ENCODE data around the gene FMN2. TPM values are rescaled to one million over a fixed set of nuclear protein-coding genes. Genes with fewer than 3 reads are reported as not detected.

FMN2 gene
- polyA plus RNA-seq (ENCODE audit: insufficient read length), result 0.52 TPM

DNA sequence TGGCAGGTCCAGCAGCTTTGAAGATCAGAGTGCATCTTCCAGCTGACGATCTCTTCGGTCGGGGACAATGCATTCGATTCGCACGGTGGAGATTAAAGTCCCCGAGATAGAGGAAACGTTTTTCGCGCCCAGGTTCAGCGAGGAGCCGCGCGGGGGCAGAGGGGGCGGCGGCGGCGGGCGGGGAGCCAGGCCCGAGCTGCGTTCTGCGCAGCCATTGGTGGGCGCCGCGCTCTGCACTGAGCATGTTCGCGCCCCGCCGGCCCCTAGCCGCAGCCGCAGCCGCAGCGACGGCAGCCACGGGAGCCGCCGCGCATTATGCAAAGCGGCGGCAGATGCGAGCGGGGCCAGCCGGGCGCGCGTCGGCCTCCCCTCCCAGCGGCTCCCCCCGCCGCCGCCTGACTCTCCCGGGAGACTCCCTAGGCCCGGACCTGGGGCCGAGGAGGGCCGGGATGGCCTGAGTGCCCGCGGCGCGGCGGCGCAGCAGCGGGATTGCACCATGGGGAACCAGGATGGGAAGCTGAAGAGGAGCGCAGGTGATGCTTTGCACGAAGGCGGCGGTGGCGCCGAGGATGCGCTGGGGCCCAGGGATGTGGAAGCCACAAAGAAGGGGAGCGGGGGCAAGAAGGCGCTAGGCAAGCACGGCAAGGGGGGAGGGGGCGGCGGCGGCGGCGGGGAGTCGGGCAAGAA is at the start of gene FMN2:
FMN2 (plus strand) TSS at position 270 of the 687 bp plus-strand sequence; CDS start at position 497, 227 bp downstream.
- no peak for DNase-seq (ENCODE audit: low read depth)

DNA sequence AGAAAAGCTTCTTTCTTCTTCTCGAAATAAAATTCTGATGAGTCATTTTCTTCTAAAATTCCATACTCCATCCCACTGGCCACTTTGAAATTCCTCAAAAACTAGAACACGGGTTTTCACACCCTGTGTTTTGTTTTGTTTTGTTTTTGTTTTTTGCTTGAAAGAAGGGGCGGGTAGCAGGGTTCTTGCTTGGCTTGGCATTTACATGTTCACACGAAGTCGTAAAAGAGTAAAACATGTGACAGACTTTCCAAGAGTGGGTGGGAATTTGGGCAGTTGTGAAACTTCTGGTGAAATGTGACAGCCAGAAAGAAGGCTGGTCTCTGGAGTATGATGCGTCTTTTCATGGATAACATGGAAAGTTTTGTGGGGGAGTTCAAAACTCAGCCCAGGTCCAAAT is 47.1 kb upstream of the FMN2 start:
- no peak for DNase-seq (ENCODE audit: low read depth)

DNA sequence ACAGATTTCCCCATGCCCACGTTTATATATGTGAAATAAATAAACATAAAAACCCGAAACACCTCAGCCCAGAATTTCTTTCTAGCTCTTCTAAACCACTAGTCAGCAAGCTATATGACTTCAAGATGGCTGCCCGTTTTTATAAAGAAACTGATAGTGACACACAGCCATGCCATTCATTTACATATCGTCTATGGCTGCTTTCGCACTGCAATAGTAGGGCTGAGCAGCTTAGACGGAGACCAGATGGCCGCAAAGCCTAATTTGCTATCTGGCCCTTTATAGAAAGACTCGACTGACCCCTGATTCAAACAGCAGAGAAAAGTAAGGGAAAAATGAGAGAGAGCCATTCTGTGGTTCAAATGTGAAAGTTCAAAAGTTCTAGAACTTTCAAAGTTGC is 45.7 kb upstream of the FMN2 start:
- DNase-seq (ENCODE audit: low read depth), result no peak

DNA sequence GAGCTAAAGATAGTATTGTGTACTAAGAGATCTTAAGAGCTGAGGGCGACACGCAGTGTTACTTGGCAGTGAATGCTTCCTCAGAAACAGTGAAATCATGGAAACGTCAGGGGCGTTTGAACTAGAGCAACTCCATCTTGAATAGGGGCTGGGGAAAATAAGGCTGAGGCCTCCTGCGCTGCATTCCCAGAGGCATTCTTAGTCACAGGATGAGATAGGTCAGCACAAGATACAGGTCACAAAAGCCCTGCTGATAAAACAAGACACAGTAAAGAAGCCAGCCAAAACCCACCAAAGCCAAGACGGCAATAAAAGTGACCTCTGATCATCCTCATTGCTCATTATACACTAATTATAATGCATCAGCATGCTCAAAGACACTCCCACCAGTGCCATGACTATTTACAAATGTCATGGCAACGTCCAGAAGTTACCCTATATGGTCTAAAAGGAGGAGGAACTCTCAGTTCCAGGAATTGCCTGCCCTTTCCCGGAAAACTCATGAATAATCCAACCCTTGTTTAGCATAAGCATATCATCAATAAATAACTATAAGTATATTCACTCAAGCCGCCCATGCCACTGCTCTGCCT is 37.5 kb upstream of the FMN2 start:
- no peak for DNase-seq (ENCODE audit: low read depth)

DNA sequence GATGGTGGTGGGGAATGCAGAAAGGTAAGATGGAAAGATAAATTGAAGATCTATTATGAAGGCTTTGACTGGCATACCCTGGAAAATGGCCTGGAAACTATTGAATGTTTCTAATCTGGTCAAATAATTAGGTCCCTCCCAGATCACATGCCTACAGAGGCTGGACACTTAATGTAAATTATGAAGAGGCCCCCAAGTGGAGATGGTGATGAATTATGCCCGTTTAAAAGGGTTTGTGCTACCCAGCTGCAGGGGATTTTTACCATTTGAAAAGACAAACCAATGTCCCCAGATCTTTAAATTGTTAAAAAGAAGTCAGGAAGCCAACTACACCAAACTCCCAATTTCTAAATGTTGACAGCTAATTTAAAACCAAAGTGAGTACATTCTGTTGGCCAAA is 35.7 kb upstream of the FMN2 start:
- DNase-seq (ENCODE audit: low read depth), result no peak

DNA sequence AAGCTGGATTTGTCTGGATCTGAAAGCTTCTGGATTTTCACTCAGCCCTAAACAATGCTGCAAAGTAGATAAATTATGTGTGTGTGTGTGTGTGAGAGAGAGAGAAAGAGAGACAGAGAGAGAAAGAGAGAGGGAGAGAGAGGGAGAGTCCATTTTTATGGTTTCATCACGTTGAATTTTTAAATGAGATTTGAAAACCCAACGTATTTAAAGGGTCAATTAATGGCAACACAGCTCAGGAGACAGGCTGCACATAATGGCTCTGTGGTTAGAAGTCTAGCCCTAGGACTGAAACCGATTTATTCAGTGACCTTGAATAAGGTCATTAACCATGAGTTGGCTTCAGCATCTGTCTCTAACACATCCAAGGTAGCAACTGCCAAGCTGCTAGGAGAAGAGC is 35.3 kb upstream of the FMN2 start:
- no peak for DNase-seq (ENCODE audit: low read depth)

DNA sequence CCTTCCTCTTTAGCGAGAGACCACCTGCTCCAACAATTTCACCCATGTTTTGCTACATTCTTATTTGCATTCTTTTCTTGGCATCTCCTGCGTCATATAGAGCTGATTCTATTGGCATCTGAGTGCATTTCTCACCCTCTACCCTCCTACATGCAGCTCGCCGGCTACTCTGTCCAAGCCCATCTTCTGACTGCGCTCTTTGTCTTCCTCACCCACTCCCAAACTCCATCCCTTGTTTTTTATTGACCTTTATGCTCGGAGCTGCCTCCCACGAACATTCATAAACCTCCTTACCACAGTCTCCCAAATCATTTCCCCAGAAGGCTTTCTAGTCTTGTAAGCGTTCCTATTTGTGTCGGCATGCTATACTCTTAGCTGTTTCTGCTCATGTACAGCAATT is 33.6 kb upstream of the FMN2 start:
- DNase-seq (ENCODE audit: low read depth), result no peak

DNA sequence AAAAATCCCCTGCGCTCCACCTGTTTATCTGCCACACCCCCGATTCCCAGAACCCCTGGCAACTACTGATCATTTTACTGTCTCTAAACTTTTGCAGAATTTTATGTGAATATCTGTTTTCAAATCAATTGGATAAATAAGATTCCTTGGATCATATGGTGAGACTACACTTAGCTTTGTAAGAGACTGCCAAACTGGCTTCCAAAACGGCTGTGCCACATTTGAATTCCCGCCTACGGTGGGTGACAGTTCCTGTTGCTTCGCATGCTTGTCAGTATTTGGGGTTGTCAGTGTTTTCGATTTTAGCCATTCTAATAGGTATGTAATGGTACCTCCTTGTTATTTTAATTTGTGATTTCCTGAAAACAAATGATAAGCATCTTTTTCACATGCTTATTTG is 22.7 kb upstream of the FMN2 start:
- DNase-seq (ENCODE audit: low read depth), result no peak

DNA sequence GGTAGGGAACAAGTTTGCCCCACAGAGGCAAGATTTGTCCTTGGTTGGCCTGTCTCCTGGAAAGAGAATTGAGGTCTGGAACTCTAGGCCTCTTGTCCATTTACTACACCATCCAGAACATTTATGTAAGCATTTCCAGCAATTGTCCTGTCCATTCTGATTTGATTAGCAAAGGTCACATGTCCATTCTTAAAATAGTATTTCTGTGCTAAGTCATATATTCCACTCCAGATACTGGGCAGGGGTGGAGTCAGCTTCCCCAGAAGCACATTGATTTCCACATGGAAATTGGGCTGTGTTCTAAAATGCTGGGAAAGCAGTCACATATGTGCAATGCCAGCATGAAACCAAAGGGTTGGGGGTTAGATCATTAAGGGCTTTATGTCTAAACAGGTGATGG is 21.5 kb upstream of the FMN2 start:
- DNase-seq (ENCODE audit: low read depth), result no peak

DNA sequence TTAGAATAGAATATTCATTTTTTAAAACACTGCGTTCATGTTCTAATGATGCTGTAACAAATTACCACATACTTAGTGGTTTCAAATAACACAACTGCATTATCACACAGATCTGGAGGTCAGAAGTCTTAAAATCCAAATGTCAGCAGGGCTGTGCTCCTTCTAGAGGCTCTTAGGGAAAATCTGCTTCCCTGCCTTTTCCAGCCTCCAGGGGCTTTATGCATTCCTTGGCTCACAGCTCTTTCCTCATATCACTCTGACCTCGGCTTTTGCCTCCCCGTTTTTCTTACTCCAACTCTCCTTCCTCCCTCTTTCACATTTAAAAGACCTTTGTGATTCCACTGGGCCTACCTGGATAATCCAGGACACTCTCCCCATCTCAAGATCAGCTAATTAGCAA is 18.6 kb upstream of the FMN2 start:
- no peak for DNase-seq (ENCODE audit: low read depth)

DNA sequence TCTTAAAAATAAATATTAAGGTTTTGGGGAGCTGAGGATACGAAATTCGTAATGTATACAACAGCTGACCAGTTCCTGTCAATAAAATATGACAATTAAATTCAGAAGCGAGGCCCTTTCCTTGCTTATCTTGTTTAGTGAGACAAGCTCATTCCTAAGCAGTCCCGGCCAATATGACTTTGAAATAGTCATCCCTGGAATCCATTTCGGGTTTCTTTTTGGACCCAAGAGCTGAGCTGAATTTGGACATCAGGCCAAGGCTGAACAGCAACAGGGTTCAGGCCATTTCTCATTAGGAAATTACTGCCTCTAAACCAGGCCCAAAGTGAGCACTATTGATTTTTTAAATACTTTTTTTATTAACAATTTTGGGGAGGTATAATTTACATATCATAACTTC is 17.3 kb upstream of the FMN2 start:
- DNase-seq (ENCODE audit: low read depth), result no peak

DNA sequence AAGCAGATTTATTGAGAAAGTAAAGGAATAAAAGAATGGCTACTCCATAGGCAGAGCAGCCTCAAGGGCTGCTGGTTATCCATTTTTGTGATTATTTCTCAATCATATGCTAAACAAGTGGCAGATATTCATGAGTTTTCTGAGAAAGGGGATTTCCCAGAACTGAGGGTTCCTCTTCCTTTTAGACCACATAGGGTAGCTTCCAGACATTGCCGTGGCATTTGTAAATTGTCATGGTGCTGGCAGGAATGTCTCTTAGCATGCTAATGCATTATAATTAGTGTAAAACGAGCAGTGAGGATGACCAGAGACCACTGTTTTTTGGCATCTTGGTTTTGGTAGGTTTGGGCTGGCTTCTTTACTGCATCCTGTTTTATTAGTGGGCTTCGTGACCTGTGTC is 16.8 kb upstream of the FMN2 start:
- DNase-seq (ENCODE audit: low read depth), result no peak

DNA sequence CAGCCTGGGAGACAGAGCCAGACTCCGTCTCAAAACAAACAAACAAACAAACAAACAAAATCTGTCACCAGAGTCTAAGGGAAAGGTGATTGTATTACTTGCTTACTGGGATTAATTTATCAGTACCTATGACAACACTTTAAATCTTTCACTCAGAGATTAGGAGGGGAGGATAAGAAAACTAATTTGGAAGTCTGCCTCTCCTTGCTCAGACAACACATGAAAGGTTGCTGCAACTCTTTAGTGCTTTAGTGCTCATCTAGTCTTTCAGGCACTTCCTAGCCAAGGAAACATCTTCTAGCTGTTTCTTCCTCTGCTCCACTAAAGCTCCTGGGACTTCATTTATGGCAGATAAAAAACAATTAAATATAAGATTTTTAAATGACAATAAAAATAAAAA is 7.3 kb upstream of the FMN2 start:
- no peak for DNase-seq (ENCODE audit: low read depth)

DNA sequence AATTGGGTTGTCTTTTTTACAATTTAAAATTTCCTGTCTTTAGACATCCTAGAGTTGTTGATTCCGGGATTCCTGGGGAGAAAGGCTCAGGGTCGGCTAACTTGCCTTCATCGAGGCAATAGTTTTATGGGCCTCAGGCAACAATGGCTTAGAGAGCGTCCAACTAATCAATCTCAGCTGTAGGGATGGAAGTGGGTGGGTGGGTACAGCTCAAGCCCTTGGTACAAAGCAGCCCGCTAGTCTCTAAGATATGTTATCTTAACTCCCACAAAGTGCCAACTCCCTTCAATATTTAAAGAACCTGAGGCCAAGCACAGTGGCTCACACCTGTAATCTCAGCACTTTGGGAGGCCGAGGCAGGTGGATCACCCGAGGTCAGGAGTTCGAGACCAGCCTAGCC is 6.9 kb upstream of the FMN2 start:
- DNase-seq (ENCODE audit: low read depth), result no peak

DNA sequence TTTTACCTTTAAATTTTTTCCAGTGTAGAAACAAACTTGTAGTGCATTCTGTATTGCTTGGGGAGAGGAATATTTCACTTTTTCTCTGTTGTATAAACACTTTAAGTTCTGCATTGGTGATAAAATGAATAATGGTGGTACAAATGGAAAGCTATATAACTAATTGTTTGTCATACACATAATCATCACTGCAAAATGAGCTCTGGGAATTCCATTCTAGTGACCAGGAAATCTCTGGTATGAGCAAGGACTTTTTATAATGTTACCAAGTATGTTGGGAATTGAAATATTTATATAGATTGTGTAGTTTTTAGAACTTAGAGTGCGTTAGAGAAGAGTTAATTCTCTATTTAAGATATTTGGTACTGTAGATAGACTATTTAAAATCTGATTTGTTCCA is 5.0 kb upstream of the FMN2 start:
- DNase-seq (ENCODE audit: low read depth), result no peak

DNA sequence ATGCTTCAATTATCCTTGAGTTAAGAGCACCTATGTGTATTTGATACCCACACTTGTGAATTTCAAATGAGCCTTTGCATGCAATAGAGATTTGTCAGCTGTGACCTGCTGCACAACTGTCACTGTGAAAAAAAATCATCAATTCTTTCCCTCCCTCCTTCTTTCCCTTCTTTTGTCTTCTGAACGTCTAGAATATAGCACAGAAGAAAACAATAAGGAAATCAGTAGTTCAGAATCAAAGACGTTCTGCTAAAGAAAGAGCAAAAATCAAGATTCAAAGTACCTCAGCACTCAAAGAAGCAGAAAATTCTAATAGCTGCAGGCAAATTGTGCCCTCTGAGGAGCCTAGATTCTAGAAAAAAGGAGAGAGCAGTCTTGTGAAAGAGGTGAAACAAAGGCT is 1.7 kb upstream of the FMN2 start:
- no peak for DNase-seq (ENCODE audit: low read depth)

DNA sequence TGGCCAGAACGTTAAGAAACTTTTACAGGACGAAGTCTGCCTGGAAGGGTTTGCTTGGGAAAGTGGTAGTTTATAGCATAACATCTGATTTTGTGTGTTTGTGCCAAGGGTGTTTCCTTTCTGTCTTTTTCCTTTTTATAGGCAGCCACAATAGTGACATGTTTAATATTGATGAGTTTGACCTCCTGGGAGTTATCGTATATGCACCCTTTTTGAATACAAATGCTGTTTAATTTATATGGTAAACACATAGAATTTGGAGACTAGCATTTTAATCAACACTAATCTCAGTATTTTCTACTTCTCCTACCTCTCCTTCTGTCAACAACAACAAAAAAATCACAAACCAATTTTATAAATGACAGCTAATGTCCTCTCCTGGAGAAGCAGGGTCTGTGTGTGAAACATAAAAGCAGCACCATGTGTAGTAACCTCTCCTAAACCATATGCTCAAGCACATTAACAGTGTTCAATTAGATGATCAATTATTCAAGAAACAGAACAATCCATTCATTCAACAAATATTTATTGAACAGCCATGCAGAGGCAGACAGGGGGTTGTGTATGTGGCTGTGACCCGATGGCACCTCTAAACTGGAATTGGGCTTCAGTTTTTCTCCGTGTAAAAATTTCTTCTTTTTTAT is 604 bp upstream of the FMN2 start:
- DNase-seq (ENCODE audit: low read depth), result no peak

DNA sequence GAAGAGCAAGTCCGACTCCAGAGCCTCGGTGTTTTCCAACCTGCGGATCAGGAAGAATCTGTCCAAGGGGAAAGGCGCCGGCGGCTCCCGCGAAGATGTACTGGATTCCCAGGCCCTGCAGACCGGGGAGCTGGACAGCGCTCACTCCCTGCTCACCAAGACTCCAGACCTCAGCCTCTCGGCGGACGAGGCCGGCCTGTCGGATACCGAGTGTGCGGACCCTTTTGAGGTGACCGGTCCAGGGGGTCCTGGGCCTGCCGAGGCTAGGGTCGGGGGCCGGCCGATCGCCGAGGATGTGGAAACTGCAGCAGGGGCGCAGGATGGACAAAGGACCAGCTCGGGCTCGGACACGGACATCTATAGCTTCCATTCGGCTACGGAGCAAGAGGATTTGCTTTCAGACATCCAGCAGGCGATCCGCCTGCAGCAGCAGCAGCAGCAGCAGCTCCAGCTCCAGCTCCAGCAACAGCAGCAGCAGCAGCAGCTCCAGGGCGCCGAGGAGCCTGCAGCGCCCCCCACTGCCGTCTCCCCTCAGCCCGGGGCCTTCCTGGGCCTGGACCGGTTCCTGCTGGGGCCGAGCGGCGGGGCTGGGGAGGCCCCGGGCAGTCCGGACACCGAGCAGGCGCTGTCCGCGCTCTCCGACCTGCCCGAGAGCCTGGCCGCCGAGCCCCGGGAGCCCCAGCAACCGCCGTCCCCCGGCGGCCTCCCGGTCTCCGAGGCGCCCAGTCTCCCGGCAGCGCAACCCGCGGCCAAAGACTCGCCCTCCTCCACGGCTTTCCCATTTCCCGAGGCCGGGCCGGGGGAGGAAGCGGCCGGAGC is 827 bp downstream of the FMN2 start:
- no peak for DNase-seq (ENCODE audit: low read depth)

DNA sequence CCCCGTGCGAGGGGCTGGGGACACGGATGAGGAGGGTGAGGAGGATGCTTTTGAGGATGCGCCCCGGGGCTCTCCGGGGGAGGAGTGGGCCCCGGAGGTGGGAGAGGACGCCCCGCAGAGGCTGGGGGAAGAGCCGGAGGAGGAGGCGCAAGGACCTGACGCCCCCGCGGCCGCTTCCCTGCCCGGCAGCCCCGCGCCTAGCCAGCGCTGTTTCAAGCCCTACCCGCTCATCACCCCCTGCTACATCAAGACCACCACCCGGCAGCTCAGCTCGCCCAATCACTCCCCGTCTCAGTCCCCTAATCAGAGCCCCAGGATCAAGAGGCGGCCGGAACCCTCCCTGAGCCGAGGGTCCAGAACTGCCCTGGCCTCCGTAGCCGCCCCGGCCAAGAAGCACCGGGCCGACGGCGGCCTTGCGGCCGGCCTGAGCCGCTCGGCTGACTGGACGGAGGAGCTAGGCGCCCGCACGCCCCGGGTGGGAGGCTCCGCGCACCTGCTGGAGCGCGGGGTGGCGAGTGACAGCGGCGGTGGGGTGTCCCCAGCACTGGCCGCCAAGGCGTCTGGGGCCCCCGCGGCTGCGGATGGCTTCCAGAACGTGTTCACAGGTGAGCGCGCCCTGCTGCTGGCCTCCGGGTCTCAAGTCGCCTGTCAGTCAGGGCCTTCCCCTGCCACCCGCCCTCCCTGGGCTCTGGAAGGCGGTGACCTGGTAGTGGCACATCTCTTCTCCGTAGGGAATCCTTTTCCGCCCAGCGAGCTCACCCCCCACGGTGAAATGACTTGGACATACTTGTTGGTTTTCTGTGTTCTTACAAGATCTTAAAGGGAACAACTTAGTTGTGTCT is 1.7 kb downstream of the FMN2 start:
- no peak for DNase-seq (ENCODE audit: low read depth)

DNA sequence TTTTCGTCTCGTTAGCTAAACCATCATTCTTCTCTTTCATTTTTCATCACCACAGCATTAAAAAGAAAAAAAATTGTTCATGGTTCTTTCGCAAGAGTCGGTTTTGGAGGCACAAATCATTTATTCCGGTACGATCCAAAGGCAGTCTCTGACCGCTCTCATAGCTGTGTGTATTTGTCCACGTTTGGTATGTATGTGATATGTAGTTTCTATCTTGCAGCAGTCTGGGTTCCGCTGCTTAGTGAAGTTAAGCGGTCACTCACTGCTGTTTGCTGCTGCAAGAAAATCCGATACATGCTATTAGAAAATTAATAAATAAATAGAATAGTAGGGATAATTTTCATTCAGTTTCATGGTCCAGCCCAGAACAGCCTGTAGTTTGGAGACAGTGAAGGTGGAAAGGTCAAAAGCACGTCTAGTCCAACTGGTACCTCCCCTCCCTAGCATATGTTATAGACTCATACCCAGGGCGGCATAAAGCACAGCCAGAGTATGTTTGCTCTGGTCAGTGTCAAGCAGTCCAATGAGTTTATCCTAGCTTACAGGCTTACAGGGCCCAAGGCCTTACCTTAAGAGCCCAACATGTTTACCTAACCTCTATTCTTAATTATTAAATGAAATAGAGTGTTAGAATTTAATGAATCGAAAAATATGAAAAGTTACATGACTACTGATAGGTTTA is 2.5 kb downstream of the FMN2 start:
- DNase-seq (ENCODE audit: low read depth), result no peak

DNA sequence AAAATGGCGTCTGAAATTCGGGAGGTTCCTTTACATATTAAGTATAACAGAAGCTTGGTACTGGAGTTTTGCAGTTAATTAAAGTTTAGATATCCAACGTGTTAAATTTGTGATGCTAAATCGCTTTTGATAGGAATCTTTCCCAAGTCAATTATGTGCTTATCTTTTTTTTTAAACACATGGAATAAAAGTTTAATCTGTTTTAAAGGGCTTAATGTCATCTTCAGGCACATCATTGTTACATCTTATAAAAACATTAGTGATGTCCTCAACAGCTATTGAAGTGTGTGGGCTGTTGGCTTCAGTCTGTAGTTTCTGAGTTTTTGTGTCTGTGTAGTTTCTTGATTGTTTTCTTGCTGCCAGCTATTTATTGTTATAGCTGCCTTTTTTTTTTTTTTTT is 5.3 kb downstream of the FMN2 start:
- DNase-seq (ENCODE audit: low read depth), result no peak

All from forelimb muscle (tissue), 1 donor.